GM23248 (cell line): ENCODE results near the gene MFSD2A. TPM values are rescaled to one million over a fixed set of nuclear protein-coding genes. Genes with fewer than 3 reads are reported as not detected.

ENCODE experiments used
- DNase-seq: peaks from one replicate; pipeline ENCODE4 v3.0.0-alpha.2; 2015
- H2AFZ ChIP-seq: fragments of 200-600 bp; sonication (generic); 2 replicates; pipeline ENCODE4 v1.6.1; 2016; ENCODE audit warnings: antibody characterized with exemption
- H3F3A ChIP-seq: fragments of 200-600 bp; sonication (generic); 2 replicates; pipeline ENCODE4 v1.6.1; 2016; ENCODE audit warnings: mild to moderate bottlenecking, antibody characterized with exemption, mixed run types; ENCODE audit not compliant: insufficient read depth
- H3K27ac ChIP-seq: fragments of 200-600 bp; sonication (generic); 2 replicates; pipeline ENCODE4 v1.5.1; 2016; ENCODE audit warnings: mild to moderate bottlenecking
- H3K27me3 ChIP-seq: fragments of 200-600 bp; sonication (generic); replicated peaks from 2 replicates; pipeline ENCODE4 v1.6.1; 2016; ENCODE audit warnings: mild to moderate bottlenecking; ENCODE audit not compliant: insufficient read depth
- H3K36me3 ChIP-seq: fragments of 200-600 bp; sonication (generic); 2 replicates; pipeline ENCODE4 v1.6.1; 2016; ENCODE audit warnings: low read depth, mild to moderate bottlenecking
- H3K4me1 ChIP-seq: fragments of 200-600 bp; sonication (generic); 2 replicates; pipeline ENCODE4 v1.6.1; 2016; ENCODE audit warnings: mild to moderate bottlenecking; ENCODE audit not compliant: insufficient read depth
- H3K4me2 ChIP-seq: fragments of 200-600 bp; sonication (generic); one replicate; pipeline ENCODE4 v1.6.1; 2016; ENCODE audit warnings: mild to moderate bottlenecking; ENCODE audit not compliant: unreplicated experiment
- H3K4me3 ChIP-seq: fragments of 200-600 bp; sonication (generic); 2 replicates; pipeline ENCODE4 v1.5.1; 2016; ENCODE audit warnings: mild to moderate bottlenecking
- H3K79me2 ChIP-seq: fragments of 200-600 bp; sonication (generic); 2 replicates; pipeline ENCODE4 v1.6.1; 2016; ENCODE audit warnings: mild to moderate bottlenecking; ENCODE audit not compliant: insufficient read depth
- H3K9ac ChIP-seq: fragments of 200-600 bp; sonication (generic); 2 replicates; pipeline ENCODE4 v1.6.1; 2016; ENCODE audit warnings: mild to moderate bottlenecking
- H3K9me2 ChIP-seq: fragments of 200-600 bp; sonication (generic); 2 replicates; pipeline ENCODE4 v1.6.1; 2016; ENCODE audit warnings: mixed run types, mild to moderate bottlenecking, moderate library complexity; ENCODE audit not compliant: insufficient read depth
- H3K9me3 ChIP-seq: fragments of 200-600 bp; sonication (generic); one replicate; pipeline ENCODE4 v1.6.1; 2017; ENCODE audit warnings: low read depth
- H4K20me1 ChIP-seq: fragments of 200-600 bp; sonication (generic); 2 replicates; pipeline ENCODE4 v1.6.0; 2016; ENCODE audit not compliant: insufficient read depth
- EZH2 ChIP-seq: fragments of 200-600 bp; sonication (generic); IDR thresholded peaks from 2 replicates; pipeline ENCODE4 v1.6.1; 2018; ENCODE audit warnings: antibody characterized with exemption, mild to moderate bottlenecking; ENCODE audit not compliant: insufficient read depth, poor library complexity, severe bottlenecking
- EZH2phosphoT487 ChIP-seq: fragments of 200-600 bp; sonication (generic); IDR thresholded peaks from 2 replicates; pipeline ENCODE4 v1.6.1; 2018; ENCODE audit warnings: antibody characterized with exemption, moderate library complexity, mild to moderate bottlenecking, low read depth; ENCODE audit not compliant: insufficient read depth
- WGBS, 2 experiments: methylation state at CpG; one replicate each; pipeline ENCODE4 v1.1.6; 2015 to 2017; ENCODE audit warnings: low lambda C conversion rate in 2 of 2, low coverage in 1 of 2; ENCODE audit errors: missing lambda C conversion rate in 2 of 2; 5-methylcytosine and 5-hydroxymethylcytosine counted together
- in situ Hi-C: fragments of 300-500 bp; cut with MboI; formaldehyde crosslinking; loops from 2 replicates; pipeline ENCODE4 v1.15.0; 2020
- polyA plus RNA-seq: library from polyadenylated mRNA; unstranded; fragments of >200 nt; fragmentation: Nextera tagmentation; extraction: Ambion mirVana; gene quantifications from 2 replicates; pipeline ENCODE4 v1.2.1, GENCODE V29; 2016
- total RNA-seq: library from RNA; depleted of rRNA; stranded (reverse); fragments of >200 nt; shearing (Covaris generic); gene quantifications from 2 replicates; pipeline ENCODE4 v1.2.3, GENCODE V29; 2014; rRNA removed

The MFSD2A gene
- total RNA-seq (4.6 and 9.4 TPM in 2 replicates), polyA plus RNA-seq (4.2 and 5.4 TPM in 2 replicates)

- in situ Hi-C loops: no loop called here
- H3K4me3 ChIP-seq: peak within 1 kb of the TSS; percentile 78
- H3K27ac ChIP-seq: peak within 1 kb of the TSS; percentile 26
- 1 to 2% methylated on average over 50 to 55 of the region's 62 CpGs for WGBS, 2 experiments
- no peaks in the 10 kb centered on the region for H3F3A ChIP-seq
- no peaks in the 10 kb centered on the region for H3K79me2 ChIP-seq
- peak; percentile 98 for DNase-seq
- peak within 1 kb of the TSS; percentile 95 for H3K4me2 ChIP-seq
- H3K4me1 ChIP-seq: peaks cover 14% of the 10 kb centered on the region; the same call in 1 of the 2 replicates
- no peaks in the 10 kb centered on the region for H3K9me2 ChIP-seq
- peak within 1 kb of the TSS; percentile 74 for H3K9ac ChIP-seq
- H3K36me3 ChIP-seq: no peaks in the 10 kb centered on the region
- no peaks in the 10 kb centered on the region for H3K9me3 ChIP-seq
- H4K20me1 ChIP-seq: no peaks in the 10 kb centered on the region
- H3K27me3 ChIP-seq: no peaks in the 10 kb centered on the region
- TF ChIP-seq EZH2phosphoT487 (no peak), EZH2 (no peak)
- peak within 1 kb of the TSS; percentile 86 for H2AFZ ChIP-seq
Observed at GRCh38 chr1:39954870-39955546, at the start of gene MFSD2A. Gene MFSD2A (plus strand): TSS chr1:39955145. CDS start chr1:39955293, 148 bp downstream.

- peaks cover 26% of the 10 kb centered on the region for H3K27me3 ChIP-seq
- no peaks in the 10 kb centered on the region for H3K4me1 ChIP-seq
- no peaks in the 10 kb centered on the region for H4K20me1 ChIP-seq
- no peak overlapping the region for H3K27ac ChIP-seq
- WGBS, 2 experiments: 56 to 79% methylated on average over 4 of the region's 4 CpGs
- no peaks in the 10 kb centered on the region for H3F3A ChIP-seq
- DNase-seq: no peak
- no peaks in the 10 kb centered on the region for H3K9me2 ChIP-seq
- in situ Hi-C loops: no loop called here
- no peaks in the 10 kb centered on the region for H3K36me3 ChIP-seq
- no peak overlapping the region for H3K4me3 ChIP-seq
- no peak overlapping the region for H3K4me2 ChIP-seq
- no peak overlapping the region for H2AFZ ChIP-seq
- TF ChIP-seq EZH2 (no peak), EZH2phosphoT487 (no peak)
- H3K9ac ChIP-seq: no peak overlapping the region
- H3K79me2 ChIP-seq: no peaks in the 10 kb centered on the region
- H3K9me3 ChIP-seq: no peaks in the 10 kb centered on the region
Observed at GRCh38 chr1:39905172-39905571, 49.8 kb upstream of the MFSD2A start.

- DNase-seq: no peak
- Histone ChIP-seq H3K4me2 (no peak overlapping the region), H2AFZ (no peak overlapping the region), H3F3A (no peaks in the 10 kb centered on the region), H3K27me3 (peaks cover 17% of the 10 kb centered on the region), H3K36me3 (no peaks in the 10 kb centered on the region), H4K20me1 (no peaks in the 10 kb centered on the region), H3K79me2 (no peaks in the 10 kb centered on the region), H3K27ac (no peak overlapping the region), H3K9me3 (no peaks in the 10 kb centered on the region), H3K9ac (no peak overlapping the region), H3K9me2 (no peaks in the 10 kb centered on the region), H3K4me3 (no peak overlapping the region), H3K4me1 (no peaks in the 10 kb centered on the region)
- in situ Hi-C loops: no loop called here
- no peak for TF ChIP-seq EZH2
- no peak for TF ChIP-seq EZH2phosphoT487
- 70 to 77% methylated on average over 3 of the region's 3 CpGs for WGBS, 2 experiments
Observed at GRCh38 chr1:39907528-39908453, 47.2 kb upstream of the MFSD2A start.

- H3K4me2 ChIP-seq: no peak overlapping the region
- no peak for DNase-seq
- in situ Hi-C loops: no loop called here
- H2AFZ ChIP-seq: no peak overlapping the region
- no peak overlapping the region for H3K9ac ChIP-seq
- no peaks in the 10 kb centered on the region for H3K79me2 ChIP-seq
- WGBS, 2 experiments: 68 to 76% methylated on average over 2 of the region's 2 CpGs
- TF ChIP-seq EZH2phosphoT487 (no peak), EZH2 (no peak)
- no peaks in the 10 kb centered on the region for H3F3A ChIP-seq
- H3K4me1 ChIP-seq: no peaks in the 10 kb centered on the region
- no peak overlapping the region for H3K4me3 ChIP-seq
- H3K9me3 ChIP-seq: no peaks in the 10 kb centered on the region
- no peaks in the 10 kb centered on the region for H3K36me3 ChIP-seq
- no peaks in the 10 kb centered on the region for H4K20me1 ChIP-seq
- H3K27ac ChIP-seq: no peak overlapping the region
- H3K27me3 ChIP-seq: peaks cover 10% of the 10 kb centered on the region
- H3K9me2 ChIP-seq: no peaks in the 10 kb centered on the region
Observed at GRCh38 chr1:39908534-39908933, 46.4 kb upstream of the MFSD2A start.
